Measurements from ENCODE around the gene ANKRD34A.

The ANKRD34A gene

DNA sequence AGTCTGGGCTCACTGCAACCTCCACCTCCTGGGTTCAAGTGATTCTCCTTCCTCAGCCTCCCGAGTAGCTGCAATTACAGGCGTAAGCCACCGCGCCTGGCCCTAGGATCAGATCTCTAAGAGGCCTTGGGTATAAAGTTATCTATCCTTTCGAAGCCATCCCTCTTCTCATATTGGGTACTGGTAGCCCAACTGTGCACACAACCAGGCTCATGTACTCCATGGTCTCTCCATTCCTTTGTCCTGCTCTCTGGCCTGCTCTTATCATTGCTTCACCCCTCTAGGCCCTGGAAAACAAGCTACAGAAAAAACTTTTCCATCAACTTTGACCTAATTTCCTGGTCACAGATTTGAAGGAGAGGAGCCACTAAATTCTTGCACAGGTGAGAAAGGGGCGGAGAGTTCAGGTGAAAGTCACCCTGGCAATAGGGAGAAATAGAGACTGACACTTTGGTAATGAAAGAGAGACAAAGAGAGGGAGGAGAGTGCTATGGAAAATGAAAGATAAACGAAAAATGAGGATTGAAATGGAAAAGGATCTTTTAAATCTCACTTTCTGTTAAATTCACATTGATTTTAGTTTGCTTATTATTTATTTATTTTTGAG, 26.0 kb upstream of the ANKRD34A start:
- no peak for DNase-seq (ENCODE audit: low spot score)

DNA sequence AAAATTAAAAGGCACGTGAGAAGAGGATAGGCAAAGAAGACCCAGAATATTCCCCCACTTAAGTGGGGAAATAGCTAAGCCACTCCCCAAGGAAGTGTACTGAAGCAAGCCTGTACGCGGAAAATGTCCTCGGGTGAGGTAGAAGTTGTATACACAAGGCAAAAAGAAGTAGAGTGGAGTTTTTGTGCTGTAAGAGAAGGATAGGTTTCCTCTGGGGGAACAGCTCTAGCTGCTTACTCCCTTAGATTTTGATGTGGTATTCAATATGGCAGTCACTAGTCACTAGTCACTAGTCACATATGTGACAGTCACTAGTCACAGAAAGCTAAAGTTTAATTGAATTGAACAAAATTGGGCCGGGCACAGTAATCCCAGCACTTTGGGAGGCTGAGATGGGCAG, 24.4 kb upstream of the ANKRD34A start:
- DNase-seq (ENCODE audit: low spot score), result no peak

DNA sequence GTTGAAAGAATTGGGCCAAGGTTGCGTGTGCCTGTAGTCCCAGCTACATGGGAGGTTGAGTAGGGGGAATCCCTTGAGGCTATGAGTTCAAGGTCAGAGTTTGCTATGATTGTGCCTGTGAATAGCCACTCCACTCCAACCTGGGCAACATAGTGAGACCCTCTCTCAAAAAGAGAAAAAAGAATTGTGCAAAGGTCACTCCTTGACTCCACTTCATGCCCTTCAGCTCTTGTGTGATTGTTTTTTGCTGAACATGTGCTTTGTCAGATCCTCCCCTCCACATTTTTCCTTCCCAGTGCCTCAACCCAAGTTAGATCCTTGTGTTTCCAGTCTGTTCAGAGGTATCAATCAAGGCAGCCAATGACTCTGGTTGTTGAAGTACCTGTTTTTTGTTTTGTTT, 23.6 kb upstream of the ANKRD34A start:
- no peak for DNase-seq (ENCODE audit: low spot score)

DNA sequence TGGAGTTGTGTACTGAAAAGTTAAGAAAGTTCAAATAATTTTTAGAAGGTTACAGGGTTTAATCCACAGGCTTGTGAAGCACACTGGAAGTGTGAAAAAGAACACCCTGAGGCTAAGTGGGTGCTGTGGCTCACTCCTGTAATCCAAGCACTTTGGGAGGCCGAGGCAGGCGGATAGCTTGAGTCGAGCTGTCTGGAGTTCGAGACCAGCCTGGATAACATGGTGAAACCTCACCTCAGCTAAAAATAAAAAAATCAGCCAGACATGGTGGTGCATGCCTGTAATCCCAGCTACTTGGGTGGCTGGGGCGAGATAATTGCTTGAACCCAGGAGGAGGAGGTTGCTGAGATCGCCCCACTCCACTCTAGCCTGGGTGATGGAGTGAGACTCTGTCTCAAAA, 22.2 kb upstream of the ANKRD34A start:
- no peak for DNase-seq (ENCODE audit: low spot score)

DNA sequence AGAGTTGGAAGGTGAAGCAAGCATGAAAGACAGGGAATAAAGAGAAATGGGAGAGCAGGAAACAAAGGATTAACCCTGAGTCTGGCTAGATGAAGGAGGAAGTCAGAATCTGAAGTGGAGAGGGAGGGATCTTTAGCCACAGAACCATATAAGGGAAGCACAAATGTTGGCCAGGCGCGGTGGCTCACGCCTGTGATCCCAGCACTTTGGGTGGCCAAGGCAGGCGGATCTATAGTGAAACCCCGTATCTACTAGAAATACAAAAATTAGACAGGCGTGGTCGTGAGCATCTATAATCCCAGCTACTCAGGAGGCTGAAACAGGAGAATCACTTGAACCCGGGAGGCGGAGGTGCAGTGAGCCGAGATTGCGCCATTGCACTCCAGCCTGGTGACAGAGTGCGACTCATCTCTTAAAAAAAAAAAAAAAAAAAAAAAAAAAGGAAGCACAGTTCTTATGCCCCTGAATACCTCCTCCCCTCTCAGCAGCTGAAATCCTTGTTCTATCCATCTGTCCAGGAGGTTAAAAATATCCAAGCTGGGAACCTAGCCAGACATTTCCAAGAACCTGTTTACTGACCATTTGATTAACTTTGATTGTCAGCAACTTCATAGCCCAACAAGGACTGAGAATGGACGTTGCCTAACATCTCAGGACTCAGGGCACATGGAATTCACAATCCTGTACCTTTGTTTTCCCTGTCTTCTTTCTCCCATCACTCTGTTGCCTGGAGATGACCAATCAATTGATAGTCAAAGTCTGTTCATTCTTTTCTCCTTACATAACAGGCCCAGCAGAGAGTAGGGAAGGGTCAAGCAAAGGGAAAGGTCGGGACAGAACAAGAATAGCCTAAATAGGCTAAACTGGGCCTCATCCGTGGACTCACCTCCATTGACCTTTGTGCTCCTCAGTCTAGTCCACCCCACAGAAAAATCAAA, 21.4 kb upstream of the ANKRD34A start:
- peak; percentile 59 for DNase-seq (ENCODE audit: low spot score)

DNA sequence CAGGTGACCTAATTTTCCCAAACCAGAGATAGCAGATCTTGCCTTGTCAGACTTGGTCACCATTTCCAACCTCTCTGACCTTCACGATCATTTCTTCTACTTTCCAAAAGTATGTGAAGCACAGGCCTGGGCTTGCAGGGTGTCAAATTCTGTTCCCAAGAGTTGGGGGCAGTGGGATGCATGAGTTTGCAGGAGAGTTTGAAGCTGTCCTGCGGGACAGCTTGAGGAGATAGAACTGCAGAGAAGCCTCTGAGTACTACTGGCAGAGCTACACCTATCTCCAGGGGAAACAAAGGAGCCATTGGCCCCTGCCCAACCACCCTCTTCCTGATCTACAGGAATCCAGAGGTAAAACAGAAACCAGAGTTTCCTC, 20.7 kb upstream of the ANKRD34A start:
- no peak for DNase-seq (ENCODE audit: low spot score)

DNA sequence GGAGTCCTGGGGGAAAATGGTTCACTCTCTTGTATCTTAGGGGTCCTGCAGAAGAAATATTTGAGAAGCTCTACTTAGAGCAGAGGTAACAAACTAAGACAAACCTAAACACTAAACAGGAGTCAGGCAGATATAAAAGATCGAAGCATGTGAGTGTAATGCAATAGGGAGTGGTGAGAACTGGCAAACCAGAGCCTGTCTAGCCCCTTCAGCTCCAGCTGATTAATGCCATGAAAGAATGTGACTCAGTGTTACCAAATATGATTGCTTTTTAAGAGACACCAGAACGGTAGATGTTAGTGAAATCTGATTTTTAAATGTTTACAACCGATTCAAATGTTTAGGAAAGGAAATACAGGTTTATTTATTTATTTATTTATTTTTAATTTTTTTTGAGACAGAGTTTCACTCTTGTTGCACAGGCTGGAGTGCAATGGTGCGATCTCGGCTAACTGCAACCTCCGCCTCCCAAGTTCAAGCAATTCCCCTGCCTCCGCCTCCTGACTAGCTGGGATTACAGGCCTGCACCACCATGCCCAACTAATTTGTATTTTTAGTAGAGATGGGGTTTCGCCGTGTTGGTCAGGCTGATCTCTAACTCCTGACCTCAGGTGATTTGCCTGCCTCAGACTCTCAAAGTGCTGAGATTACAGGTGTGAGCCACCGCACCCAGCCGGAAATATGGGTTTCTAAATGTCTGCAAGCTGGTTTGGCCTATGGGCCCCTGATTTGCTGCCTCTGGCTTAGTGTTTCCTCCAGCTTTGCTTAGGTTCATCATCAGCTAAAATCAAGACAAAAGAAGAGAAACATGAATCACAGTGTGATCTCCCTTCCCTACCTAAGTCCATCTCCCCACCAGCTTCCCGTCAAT, 19.8 kb upstream of the ANKRD34A start:
- DNase-seq (ENCODE audit: low spot score), result no peak

DNA sequence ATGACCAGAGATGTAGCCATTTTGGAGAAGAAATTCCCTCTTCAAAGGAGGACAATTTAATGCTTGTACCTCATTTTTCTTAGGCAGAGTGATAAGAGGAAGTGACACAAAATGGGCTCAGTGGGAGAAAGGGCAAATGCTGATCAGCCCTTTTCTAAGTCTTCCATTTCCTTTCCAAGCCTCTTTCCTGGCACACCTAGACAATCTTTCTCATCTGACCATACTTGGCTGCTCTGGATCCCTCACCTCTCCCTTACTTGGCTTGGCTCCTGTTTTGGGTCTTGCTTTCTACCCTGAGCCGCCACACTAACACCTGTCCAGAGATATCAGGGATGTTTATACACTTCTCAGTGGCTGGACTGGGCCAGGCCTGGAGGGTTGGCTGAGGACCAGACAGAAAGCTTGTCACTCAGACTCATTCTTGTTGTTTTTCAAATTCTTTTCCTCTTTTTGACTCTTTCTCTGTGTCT, 18.9 kb upstream of the ANKRD34A start:
- peak; percentile 29 for DNase-seq (ENCODE audit: low spot score)

DNA sequence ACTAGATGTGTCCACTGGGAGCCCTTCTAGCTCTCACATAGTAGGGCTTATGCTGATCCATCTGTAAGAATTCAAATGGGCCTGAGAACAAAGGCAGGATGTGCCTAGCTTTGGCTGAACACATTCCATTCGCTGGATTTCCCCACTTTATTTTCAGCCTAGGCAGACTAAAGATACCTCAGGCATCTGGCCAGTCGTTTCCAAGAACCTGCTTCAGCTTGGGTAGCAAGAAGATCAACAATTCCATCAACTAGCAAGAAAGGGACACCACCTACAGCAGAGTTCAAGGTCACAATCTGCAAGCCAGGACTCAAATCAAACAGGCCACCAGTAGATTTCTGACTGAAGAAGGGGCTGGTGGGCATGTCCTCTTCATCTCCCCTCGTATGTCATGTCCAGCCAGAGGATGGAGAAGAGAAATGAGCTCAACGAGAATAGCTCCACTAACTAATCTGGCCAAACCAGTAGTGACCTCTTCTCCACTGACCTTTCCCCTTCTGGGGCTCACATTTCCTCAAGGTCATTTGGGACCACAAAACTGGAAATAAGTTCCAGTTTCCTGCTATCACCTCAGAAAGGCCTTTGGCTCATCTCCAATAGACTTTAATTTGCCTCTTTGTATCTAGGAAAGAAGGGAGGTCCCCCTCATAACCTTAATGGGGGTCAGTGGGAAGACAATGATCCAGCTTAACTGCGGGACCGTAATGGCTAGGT, 17.8 kb upstream of the ANKRD34A start:
- no peak for DNase-seq (ENCODE audit: low spot score)

DNA sequence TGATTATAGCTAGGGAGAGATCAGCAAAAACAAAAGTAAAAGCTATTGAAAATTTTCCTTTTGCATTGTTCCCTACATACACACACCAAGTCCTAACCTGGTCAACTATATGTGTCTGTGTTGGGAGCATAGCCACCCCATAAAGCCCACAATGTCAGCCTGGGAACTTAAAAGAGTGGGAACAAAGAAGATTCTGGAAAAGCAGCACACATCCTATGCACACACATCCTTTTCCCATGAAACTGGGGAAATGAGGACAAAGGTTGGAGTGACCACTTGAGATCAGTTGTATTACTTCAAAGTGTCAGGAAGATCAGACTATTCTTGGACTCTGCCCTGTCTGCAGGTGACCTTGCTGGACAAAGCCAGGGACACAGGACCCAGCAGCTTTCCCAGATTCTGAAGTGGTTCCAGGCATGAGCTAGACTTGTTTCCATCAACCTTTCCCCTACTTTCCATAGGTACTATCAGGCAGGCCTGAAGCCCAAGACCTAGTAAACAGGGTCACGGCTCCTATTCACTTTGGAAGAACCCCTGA, 16.2 kb upstream of the ANKRD34A start:
- DNase-seq (ENCODE audit: low spot score), result peak; percentile 25

DNA sequence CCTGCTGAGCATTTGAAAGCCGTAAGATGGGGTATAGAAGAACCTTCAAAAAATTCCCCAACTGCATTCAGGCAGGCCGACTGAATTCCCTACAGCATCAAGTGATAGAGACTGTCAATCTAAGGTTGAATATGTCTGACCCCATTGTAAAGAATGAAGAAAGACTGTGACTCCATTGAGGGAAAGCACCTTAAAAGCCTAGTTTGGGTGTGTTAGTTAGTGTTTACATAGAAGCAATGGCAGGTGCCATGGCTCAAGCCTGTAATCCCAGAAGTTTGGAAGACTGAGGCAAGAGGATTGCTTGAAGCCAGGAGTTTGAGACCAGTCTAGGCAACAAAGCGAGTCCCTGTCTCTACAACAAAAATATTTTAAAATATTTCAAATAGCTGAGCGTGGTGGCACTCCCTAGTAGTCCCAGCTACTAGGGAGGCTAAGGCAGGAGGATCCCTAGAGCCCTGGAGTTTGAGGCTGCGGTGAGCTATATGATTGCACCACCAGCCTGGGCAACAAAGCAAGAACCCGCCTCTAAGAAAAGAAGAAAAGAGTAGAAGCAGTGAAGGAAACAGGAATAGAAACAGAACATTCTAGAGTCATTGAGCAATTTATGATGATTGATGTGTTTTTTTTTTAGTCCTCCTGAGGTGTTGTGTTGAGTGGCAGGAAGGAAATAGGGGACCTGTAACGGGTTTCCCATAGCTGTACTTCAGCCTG, 15.5 kb upstream of the ANKRD34A start:
- DNase-seq (ENCODE audit: low spot score), result peak; percentile 55

DNA sequence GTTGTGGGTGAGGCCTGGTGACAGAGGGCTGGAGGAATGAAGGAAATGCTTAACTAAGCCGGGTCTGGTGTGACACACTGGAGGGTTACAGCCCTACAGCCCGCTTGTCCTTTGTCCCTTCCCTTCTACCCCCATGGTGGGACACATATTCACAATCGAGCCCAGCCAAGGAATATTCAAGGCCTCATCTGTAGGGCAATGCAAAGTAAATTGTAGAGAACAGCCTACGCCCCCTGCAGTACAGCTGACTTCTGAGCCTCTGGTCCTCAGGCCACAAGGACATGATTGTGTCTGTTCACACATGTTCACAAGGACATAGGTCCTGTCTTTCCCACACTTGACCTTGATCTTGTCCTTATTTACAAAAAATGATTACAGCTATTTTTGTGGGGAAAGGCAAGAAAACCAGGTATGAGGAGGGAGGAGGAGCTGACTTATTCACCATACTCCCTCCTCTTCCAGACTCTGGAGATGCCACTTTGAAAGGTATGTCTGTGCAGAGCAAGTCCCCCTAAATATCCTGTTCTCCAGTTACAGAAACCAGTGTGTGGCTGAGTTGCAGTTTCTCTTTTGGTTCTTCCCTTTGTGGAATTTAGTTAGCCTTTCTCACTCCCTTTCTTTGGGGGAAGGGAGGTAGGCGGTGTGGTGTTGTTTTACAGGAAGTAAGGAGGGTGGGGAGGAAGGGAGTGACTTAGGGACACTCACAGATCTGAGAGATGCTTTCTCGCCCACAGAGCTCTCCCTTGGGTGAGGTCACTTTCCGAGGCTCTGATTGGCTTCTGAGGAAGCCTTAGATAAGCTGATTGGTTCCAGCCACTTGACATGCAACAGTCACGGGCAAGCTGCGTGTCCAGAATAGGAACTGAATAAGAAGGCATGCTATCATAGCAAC, 14.7 kb upstream of the ANKRD34A start:
- DNase-seq (ENCODE audit: low spot score), result peak; percentile 100

DNA sequence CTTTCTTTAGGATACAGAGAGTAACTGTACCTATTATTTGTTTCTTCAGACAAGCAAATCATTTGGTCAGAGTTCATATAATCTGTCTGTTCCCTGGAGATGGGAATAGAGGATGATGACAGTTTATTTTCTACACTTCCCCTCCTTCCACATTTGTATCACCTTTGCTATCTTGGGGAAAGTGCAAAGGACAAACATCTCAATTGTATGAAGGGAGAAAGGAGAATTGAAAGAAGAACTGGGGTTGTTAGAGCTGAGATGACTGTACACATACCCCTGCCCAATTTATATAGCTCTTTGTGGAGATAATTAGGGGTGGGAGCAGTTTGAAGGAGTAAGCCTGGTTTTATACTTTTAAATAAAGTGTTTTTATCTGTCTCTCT, 14.1 kb upstream of the ANKRD34A start:
- DNase-seq (ENCODE audit: low spot score), result peak; percentile 57

DNA sequence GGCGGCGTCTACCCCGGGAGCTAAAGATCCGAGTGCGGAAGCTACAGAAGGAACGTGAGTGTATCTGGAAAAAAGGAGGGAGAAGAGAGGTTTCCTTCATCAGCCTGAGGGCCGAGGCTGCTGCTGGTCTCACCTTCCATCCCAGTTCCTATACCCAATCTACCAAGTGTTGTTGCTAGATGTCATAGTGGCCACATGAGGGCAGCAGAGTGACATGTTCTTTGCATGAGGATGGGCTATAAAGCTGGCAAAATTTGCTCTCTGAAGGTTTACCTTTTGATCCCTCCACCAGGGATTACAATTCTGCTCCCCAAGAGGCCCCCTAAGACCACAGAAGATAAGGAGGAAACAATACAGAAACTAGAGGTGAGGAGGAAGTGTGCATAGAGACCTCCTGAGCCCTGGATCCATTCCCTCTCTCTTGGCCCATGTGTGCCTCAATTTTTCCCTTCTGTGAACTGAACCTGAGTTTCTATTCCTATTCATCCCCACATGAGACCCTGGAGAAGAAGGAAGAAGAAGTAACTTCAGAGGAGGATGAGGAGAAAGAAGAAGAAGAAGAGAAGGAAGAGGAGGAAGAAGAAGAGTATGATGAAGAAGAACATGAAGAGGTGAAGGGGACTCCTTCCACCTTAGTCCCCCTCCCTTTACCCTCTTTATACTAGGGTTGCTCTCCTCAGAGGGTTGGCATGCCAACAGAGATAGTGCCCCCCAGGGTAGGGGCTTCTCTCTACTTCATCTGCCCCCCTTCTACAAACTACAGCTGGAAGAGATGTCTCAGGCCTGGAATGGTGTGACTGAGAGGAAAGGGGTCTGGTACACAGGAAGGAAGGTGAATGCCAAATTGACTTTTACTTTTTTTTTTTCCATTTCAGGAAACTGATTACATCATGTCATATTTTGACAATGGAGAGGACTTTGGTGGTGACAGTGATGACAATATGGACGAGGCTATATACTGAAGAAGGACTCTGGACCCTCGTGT, 13.4 kb upstream of the ANKRD34A start:
- DNase-seq (ENCODE audit: low spot score), result peak; percentile 92

DNA sequence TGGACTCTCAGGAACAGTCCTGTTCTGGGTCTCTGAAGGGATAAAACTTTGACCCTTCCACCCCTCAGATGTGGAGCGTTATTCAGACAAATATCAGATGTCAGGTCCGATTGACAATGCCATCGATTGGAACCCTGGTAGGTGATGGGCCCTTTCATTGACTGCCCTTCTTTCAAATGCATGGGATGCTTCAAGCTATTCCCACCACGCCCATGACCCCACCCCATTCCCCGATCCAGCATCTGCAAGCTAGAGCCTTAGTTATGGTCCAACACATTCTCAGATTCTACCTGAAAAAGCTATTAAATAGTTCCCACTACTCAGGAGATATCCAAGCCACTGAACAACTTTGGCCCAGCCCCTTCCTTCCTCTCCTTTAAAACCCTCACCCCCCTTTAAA, 12.6 kb upstream of the ANKRD34A start:
- DNase-seq (ENCODE audit: low spot score), result no peak

DNA sequence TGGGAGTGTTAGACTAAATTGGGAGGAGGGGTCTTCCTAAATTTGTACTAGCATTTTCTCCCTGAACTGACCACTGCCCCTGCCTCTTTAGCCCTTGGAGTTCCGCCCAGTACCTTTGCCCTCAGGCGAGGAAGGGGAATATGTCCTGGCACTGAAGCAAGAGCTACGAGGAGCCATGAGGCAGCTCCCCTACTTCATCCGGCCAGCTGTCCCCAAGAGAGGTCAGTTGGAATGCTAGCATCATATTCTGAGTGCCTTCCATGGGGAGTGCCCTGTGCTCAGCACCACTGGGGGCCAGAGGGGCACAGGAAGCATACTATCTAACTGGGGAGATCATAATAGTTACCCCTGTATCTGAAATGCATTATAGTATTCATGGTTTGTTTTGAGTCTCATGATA, 10.8 kb upstream of the ANKRD34A start:
- DNase-seq (ENCODE audit: low spot score), result no peak

DNA sequence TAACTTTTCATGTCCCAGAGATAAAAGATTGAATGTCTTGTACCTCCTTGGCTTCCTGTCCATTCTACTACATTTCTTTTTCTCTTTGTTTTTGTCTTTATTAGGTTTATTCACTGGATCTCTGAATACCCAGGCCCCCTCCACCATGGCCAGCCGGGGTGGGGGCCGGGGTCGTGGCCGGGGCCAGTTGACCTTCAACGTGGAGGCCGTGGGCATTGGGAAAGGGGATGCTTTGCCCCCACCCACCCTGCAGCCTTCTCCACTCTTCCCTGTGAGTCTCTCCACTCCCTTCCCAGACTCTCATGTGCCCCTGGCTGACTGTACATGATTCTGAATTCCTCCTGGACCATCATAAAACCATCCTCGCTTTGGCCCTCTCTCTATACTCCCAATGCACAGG, 10.3 kb upstream of the ANKRD34A start:
- DNase-seq (ENCODE audit: low spot score), result no peak

DNA sequence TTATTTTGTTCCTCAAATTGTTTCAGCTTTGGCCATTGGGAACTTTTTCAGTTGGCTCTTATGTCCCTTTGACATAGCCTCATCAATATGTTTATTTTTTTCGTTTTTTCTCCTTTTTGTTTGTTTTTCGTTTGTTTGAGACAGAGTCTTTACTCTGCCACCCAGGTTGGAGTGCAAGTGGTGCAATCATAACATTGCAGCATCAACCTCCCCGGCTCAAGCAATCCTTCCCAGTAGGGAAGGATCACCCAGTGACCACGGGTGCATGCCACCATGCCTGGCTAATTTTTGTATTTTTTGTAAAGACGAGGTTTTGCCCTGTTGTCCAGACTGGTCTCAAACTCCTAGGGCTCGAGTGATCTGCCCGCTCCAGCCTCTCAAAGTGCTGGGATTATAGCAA, 8.2 kb upstream of the ANKRD34A start:
- no peak for DNase-seq (ENCODE audit: low spot score)

DNA sequence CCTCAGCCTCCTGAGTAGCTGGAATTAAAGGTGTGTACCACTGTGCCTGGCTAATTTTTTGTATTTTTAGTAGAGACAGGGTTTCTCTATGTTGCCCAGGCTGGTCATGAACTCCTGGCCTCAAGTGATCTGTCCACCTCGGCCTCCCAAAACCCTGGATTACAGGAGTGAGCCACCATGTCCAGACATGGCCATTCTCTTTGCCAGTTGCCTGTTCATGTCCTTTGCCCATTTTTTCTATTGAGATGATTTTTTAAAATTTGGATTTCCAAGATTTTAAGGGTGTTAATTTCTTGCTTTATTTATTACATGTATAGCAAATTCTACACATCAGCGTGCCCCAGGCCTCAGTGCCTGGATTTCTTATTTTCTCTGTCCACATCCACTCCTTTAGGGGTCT, 2.9 kb upstream of the ANKRD34A start:
- no peak for DNase-seq (ENCODE audit: low spot score)

All from pons (tissue), 1 donor.